GM18861 (cell line): Measurements from ENCODE around the gene TFF1.
"Not testable (repeated sequence)": the region's sequence is repeated elsewhere in the genome, so short reads cannot be mapped to it uniquely, and the experiment has no call there.

Experiments
- ATAC-seq: cut with Tn5 transposase; IDR thresholded peaks from one replicate; pipeline ENCODE4 v1.9.1; 2021; ENCODE audit not compliant: unreplicated experiment

The TFF1 gene

GRCh38 chr21:42366292-42367010, at the start of gene TFF1:
TFF1 (minus strand) TSS chr21:42366535; CDS start chr21:42366495, 40 bp downstream.
- ATAC-seq: no peak

DNA sequence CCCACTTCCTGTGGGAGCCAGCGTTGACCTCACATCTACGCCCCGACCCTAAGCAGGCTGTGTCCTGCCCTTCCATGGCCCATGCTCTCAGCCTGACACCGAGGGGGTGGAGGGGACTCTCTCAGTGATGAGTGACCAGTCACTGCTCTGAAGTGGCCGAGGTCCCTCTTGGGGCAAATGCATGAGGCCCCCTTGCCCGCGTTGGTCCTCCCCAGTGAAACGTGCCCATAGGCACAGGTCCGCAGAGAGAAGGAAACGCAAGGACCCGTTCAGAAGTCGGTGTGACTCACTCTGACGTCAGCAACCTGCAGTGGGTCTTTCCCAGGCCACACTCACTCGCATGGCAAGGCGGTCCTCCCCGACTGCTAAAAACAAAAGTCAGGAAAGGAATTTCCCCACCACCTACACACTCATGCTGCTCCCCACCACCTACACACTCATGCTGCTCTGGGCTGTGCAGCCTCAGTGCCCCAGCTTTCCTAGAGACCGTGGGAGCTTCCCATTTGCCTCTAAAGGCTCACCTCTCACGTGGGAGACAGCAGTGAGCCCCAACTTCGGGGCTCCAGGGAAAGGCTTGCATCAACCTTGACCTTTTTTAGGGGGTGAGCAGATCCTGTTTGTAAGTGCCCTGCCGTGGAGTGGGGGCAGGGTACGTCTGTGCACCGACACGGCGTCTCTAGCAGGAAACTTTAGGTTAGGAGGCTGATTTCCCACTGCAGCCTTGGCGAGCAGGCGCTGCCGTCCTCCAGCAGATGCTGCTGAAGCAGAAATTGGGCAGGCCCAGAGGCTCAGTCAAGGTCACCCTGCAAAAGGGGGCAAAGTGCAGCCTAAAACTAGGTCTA, 48.8 kb upstream of the TFF1 start:
- ATAC-seq: peak; percentile 57

DNA sequence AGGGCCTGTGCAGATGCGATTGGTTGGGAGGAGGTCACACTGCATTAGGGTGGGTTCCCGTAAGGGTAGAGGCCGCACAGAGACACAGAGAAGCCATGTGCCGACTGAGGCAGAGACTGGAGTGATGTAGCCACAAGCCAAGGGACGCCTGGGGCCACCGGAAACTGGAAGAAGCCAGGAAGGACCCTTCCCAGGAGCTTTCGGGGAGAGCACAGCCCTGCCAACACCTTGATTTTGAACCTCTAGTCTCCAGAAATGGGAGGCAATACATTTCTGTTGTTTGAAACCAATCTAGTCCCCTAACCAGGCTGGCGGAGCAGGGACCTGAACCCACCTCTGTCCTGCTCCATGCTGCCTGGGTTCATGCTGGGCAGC, 48.2 kb upstream of the TFF1 start:
- ATAC-seq: no peak

GRCh38 chr21:42414066-42414465, 47.7 kb upstream of the TFF1 start:
- ATAC-seq: no peak

- no peak for ATAC-seq
Measured at GRCh38 chr21:42413500-42413899, 47.2 kb upstream of the TFF1 start.

- no peak for ATAC-seq
Measured at GRCh38 chr21:42413093-42413492, 46.8 kb upstream of the TFF1 start.

DNA sequence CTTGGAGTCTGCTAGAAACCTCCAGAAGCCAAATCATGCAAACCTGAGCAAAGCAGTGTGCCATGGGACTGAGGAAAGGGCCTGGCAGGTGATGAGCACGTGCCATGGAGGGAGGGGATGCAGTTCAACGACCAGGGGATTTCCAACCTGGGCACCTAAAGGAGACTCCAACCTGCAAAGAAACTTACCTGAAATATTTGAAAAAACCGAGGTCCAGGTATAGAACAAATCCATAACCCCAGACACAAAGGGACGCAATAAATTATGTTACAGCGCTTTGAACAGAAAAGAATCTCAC, 46.2 kb upstream of the TFF1 start:
- ATAC-seq: no peak

- ATAC-seq: no peak
Measured at GRCh38 chr21:42411891-42412635, 45.7 kb upstream of the TFF1 start.

- ATAC-seq: no peak
Measured at GRCh38 chr21:42411197-42411869, 45.0 kb upstream of the TFF1 start.

- ATAC-seq: no peak
Measured at GRCh38 chr21:42409366-42409765, 43.0 kb upstream of the TFF1 start.

DNA sequence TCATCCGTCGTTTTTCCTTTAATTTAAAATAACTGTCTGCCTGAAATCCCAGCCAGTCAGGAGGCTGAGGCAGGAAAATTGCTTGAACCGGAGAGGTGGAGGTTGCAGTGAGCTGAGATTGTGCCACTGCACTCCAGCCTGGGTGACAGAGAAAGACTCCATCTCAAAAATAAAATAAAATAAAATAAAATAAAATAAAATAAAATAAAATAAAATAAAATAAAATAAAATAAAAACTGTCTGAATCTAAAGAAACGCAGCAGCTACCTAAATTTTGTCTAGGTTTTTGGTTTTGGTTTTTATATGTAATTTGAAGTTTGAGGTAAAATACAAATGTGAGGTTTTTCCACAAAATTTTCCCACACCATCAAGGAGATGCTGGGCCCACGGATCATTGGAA, 42.4 kb upstream of the TFF1 start:
- not testable (repeated sequence) for ATAC-seq

DNA sequence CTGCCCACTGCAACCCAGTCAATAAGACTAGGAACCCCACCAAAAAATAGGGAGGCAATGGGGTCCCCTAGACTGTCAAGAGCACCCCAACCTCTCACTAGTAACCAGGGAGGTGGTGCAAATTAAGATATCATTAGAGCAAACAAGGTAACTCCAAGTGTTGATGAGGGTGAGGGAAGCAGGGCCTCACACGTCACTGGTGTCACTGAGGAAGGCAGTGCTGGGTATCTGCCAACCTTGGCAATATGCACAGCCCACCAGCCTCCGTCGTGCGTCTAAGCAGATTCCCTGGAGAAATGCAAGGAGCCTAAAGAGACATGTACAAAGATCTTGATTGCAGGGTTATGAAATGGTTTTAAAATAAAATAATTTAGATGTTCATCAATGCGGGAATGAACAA, 41.1 kb upstream of the TFF1 start:
- ATAC-seq: no peak

- no peak for ATAC-seq
Measured at GRCh38 chr21:42406866-42407265, 40.5 kb upstream of the TFF1 start.

DNA sequence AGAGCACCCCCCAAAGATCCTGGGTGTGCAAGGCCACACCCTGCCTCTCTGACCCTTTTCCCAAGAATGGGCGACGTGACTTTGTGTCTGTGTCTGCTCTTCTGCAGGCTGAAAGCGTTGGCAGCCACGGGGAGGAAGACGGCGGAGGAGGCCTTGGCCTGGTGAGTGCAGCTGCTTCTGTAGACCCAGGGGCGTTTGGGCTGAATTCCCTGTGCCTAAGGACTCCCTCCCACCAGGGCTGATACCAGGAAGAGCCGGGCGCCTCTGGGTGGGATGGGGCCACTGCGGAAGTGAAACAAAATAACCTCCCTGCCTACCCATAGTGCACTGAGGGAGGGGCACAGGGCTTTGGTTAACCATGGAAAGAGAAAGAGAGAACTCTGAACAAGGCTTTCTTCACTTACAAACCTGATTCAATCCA, 39.9 kb upstream of the TFF1 start:
- no peak for ATAC-seq

GRCh38 chr21:42405064-42406013, 39.0 kb upstream of the TFF1 start:
- ATAC-seq: no peak

DNA sequence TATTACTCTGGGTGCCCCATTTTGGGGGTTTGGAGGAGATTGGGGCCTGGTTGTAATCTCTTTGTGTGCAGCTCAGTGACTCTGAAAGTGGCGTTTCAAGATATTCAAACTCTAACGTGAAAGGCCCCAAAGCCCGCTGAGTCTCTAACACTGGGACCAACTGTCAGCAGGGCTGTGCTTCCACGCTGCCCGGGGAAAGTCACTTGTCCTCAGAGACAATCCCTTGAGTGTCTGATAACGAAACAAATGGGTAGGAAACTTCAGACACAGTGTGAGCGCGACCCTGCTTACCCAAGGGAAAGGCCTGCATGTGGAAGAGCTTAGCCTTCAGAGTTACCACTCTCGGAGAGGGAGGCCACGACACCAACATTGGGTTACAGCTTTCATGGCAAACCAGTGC, 38.2 kb upstream of the TFF1 start:
- no peak for ATAC-seq

DNA sequence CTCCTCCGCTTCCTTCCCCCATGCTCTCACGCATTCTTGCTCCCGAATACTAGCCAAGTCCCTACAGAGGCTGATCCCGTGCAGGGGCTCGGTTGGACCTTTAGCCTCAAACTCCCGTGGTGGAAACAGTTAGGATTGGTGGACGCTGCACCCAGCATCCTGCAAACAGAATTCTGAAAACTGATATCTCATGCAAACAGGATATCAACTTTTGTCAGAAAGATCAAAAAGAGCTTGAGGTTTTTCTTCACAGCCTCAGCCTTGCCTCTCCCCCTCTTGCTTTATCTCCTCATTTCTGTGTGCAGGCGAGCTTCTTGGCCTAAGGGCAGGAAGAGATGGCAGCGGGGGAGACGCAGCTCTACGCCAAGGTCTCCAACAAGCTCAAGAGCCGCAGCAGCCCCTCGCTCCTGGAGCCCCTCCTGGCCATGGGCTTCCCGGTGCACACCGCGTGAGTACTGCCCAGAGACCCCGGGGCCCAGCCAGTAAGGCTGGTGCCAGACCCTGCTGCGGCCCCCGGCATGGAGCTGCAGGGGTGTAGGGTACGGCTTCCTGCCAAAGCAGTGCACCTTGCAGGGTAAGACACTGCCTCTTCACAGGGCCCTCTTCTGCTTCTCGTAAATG, 37.4 kb upstream of the TFF1 start, which contains the start of gene UBASH3A:
Gene UBASH3A (plus strand): TSS at position 292 of the 621 bp plus-strand sequence. CDS start 44 bp downstream, at position 336.
- no peak for ATAC-seq

GRCh38 chr21:42401820-42402251, 35.5 kb upstream of the TFF1 start:
- ATAC-seq: no peak

- ATAC-seq: no peak
Measured at GRCh38 chr21:42401154-42401553, 34.8 kb upstream of the TFF1 start.

- no peak for ATAC-seq
Measured at GRCh38 chr21:42400525-42400924, 34.2 kb upstream of the TFF1 start.
